ENCODE data around the gene CCDC60. TPM values are rescaled to one million over a fixed set of nuclear protein-coding genes. Genes with fewer than 3 reads are reported as not detected.

CCDC60 gene
- total and polyA plus RNA-seq, 10 of the 15 experiments (the other 5 are each of a cell fraction or from before 2014, with no cell fraction given): 0.19 TPM; not detected in 9

- H2AFZ ChIP-seq (ENCODE audit: control insufficient read depth, low read depth, low read length): no peak overlapping the region
- H3K27ac ChIP-seq (ENCODE audit: control insufficient read depth, insufficient read depth): no peak overlapping the region
- H4K20me1 ChIP-seq (ENCODE audit: control insufficient read depth, insufficient read depth): no peaks in the 10 kb centered on the region
- ChIA-PET POLR2A (no interaction called here), SMC1A (ENCODE audit: uncharacterized antibody, unreplicated experiment) (no interaction called here), RAD21 (ENCODE audit: unreplicated experiment) (no interaction called here), CTCF (no interaction called here)
- intact Hi-C loops (cut with micrococcal nuclease; ENCODE audit: unreplicated experiment): no loop called here
- H3K27me3 ChIP-seq (replicated peaks in 1 of 2; ENCODE audit: control insufficient read depth in 2 of 2, insufficient read depth in 2 of 2, low read length in 1 of 2): no peaks in the 10 kb centered on the region
- in situ Hi-C loops (cut with MboI): no loop called here
- H3K9ac ChIP-seq (ENCODE audit: control insufficient read depth, insufficient read depth, low read length): no peak overlapping the region
- no peaks in the 10 kb centered on the region for H3K4me1 ChIP-seq (ENCODE audit: control insufficient read depth, insufficient read depth, low read length)
- H3K4me2 ChIP-seq (ENCODE audit: control insufficient read depth, insufficient read depth): no peak overlapping the region
- no peaks in the 10 kb centered on the region for H3K9me3 ChIP-seq (replicated peaks; ENCODE audit: control insufficient read depth, insufficient read depth, low read length)
- FAIRE-seq (no peak), DNase-seq (ENCODE audit: low read depth, low spot score) (no peak), ATAC-seq (no peak)
- no peak overlapping the region for H3K4me3 ChIP-seq
- WGBS (ENCODE audit: insufficient coverage, insufficient replicate concordance, low lambda C conversion rate, missing lambda C conversion rate): 26% methylated on average over 7 of the region's 7 CpGs
- no peak for TF ChIP-seq EZH2 (IDR thresholded peaks at IDR 0.05; ENCODE audit: borderline replicate concordance, control insufficient read depth, low read depth, low read length)
- TF ChIP-seq SIN3A (IDR thresholded peaks at IDR 0.05; ENCODE audit: low read depth, low read length): no peak
- TF ChIP-seq SMAD1 (IDR thresholded peaks at IDR 0.05; ENCODE audit: low read depth, partially characterized antibody): no peak
- TF ChIP-seq PKNOX1 (IDR thresholded peaks at IDR 0.05): no peak
- no peak for TF ChIP-seq ELK1 (IDR thresholded peaks at IDR 0.05; ENCODE audit: low read depth, low read length)
- no peak for TF ChIP-seq MAX (IDR thresholded peaks at IDR 0.05; ENCODE audit: low read depth, low read length)
- no peak for TF ChIP-seq SPI1 (IDR thresholded peaks at IDR 0.05; ENCODE audit: borderline replicate concordance, insufficient read depth, low read depth, low read length)
- TF ChIP-seq E4F1 (IDR thresholded peaks at IDR 0.05; ENCODE audit: borderline replicate concordance, partially characterized antibody): no peak
- no peak for TF ChIP-seq CBX3 (IDR thresholded peaks at IDR 0.05; ENCODE audit: borderline replicate concordance, low read depth)
- BruUV-seq (replicated peaks): no TSS peak
- no peaks in the 10 kb centered on the region for H3K79me2 ChIP-seq (ENCODE audit: control insufficient read depth, insufficient read depth, low read length)
- no peaks in the 10 kb centered on the region for H3K36me3 ChIP-seq (ENCODE audit: control insufficient read depth in 2 of 2, insufficient read depth in 2 of 2, low read length in 1 of 2)
Observed at GRCh38 chr12:119302451-119303080, 32.0 kb upstream of the CCDC60 start.

Data from GM12878 (cell line).